Epidermal melanocyte (primary cell): ENCODE data around the gene GPR155.
A peak's percentile ranks its signal among the peaks of the same experiment; 100 is the strongest.
"Not testable (repeated sequence)": the region's sequence is repeated elsewhere in the genome, so short reads cannot be mapped to it uniquely, and the experiment has no call there.

Experiments
- DNase-seq: peaks from one replicate; pipeline ENCODE4 v3.0.0; 2011; ENCODE audit warnings: low spot score; ENCODE audit not compliant: insufficient read length

GPR155 gene

GRCh38 chr2:174492963-174493431 is 6.2 kb upstream of the GPR155 start:
- DNase-seq, result no peak

DNA sequence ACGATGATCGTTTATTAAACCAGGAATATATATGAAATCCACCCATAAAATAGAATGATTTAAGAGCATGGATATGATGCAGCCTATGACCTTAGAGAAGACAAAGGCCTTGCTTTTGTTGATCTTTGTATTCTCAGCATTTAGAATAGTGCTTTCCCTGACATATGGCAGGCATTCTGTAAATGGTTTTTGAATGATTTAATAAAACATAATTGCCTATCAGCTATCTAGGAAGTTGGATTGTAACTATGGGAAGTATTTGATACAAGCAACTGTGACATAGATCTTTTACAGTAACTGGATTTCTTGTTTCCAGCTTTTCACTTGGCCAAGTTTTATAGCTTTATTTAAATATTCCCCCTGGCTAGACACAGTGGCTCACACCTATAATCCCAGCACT is 5.1 kb upstream of the GPR155 start:
- DNase-seq, result no peak

DNA sequence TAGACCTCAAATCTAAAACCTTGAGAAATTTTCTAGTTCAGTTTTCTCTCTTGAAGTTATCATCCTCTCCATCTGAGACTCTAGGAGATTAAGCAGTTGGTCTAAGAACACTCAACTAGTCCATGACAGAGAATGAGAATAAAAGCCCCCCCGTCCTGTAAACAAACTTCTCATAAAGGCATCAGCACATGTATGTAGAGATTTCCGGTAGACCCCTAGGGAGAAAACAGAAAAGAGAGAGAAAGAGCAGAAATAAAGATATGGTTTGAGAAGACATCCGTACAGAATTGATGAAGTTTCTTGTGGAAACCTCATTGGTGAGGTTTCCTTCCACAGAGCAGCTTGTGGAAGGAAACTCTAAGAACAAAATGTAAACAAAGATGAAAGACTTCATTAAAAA is 3.2 kb upstream of the GPR155 start:
- no peak for DNase-seq

- DNase-seq, result not testable (repeated sequence)
Measured at GRCh38 chr2:174489520-174489919, 2.7 kb upstream of the GPR155 start.

DNA sequence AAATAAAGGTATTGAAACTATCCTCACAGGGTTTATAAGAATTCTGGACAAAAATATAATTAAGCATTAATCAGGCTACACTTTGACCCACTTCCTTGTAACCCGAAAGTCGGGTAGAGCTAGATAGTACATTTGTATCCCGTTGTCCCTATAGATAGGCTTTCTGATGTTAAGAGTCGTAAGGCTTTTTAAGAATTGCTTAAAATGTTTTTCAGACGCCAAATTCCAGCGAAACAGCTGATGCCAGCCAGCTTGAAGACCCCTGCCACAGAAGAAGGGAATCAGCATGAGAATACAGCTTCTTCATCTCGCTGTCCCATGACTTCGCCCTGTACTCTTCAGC is 962 bp upstream of the GPR155 start:
- DNase-seq, result no peak

DNA sequence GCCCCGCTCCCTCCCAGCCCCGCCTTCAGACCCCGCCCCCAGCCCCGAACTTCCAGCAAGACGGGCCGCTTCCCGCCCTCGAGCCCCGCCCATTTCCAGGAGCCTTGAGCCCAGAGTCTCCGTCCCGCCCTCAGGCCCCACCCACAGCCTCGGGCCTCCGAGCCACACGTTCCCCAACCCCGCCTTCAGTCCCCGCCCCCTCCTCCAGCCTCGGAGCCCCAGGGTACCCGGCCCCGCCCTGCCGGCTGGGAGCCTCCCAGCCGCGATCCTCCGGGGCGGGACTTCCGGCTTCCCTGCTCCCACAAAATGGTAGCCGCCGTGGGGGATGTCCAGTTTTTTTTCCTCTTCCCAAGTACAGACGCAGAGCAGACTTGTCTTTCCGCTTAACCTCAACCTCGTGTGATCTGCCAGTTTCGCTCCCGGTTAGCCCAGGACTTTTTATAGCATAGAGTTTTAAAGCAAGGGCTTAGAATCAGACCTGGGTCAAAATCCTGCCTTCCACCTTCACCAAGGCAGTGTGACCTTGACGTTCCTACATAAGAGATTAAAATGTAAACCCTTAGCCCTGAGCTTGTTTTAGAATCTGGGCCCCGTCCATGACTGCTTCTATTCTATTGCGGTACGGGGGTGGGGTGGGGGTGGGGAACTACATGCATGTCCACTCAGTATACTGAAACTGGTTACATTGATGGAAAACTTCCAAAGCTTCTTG is 435 bp upstream of the GPR155 start:
- peak; percentile 70 for DNase-seq

DNA sequence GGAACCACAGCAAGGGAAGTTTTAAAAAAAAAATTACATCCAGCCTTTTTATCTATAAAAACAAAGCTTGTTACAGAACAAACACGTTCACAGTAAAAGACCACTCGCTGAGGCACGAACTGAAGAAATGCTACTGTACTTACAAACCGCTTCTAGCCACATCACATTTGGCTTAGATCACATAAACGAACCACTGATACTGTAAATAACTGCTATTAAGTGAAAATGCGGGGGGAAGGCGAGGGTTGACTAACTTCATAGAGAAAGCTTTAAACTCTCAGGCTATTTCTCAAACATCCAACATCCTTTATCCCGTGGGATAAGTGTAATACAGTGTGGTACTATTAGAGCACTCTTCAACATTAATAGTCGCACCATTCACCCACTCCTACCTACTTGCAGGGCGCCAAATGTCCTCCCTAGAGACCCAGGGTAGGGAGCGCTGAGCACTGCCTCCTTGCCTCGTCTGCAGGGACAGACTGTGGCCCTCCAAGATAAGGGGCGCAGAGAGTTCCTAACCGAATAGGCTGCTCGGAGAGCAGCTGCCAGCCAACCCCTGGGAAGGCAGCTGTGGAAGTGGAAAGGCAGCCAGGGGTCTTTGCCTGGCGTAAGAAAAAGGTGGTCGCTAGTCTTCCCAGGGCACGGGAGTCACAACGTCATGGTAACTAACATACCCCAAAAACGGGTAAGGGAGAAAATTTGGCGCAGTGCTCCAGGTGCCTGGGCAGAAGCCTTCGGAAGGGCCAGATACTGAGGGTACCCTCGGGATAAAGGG is 854 bp downstream of the GPR155 start:
- no peak for DNase-seq

DNA sequence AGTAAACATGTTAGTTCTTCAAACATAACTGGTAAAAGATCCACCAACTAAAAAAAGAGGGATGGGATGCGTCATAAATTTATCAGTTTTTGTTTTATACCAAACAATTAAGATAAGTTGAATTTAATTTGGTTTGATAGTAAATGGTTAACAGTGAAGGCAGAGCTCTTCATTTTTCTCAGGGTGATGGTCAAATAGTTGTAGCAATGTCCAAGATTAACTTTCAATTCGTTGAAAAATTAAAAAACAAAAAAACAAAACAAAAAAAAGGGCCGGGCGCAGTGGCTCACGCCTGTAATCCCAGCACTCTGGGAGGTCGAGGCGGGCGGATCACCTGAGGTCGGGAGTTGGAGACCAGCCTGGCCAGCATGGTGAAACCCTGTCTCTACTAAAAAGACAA is 1.8 kb downstream of the GPR155 start:
- DNase-seq, result not testable (repeated sequence)

DNA sequence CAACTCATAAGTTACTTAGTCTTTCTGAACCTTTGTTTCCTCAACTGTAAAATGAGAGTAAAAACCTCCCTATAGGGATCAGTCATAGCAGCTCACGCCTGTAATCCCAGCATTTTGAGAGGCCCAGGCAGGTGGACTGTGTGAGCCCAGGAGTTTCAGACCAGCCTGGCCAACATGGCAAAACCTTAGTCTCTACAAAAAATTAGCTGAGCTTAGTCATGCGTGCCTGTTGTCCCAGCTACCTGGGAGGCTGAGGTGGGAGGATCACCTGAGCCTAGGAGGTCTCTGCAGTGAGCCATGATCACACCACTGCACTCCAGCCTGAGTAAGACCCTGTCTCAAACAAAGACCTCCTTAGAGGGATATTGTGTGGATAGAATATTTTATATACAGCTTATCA is 2.3 kb downstream of the GPR155 start:
- no peak for DNase-seq

- DNase-seq, result no peak
Measured at GRCh38 chr2:174482854-174483253, 4.0 kb downstream of the GPR155 start.

- no peak for DNase-seq
Measured at GRCh38 chr2:174477759-174478158, 9.1 kb downstream of the GPR155 start.

GRCh38 chr2:174473796-174474195 is 13.0 kb downstream of the GPR155 start:
- DNase-seq, result no peak

DNA sequence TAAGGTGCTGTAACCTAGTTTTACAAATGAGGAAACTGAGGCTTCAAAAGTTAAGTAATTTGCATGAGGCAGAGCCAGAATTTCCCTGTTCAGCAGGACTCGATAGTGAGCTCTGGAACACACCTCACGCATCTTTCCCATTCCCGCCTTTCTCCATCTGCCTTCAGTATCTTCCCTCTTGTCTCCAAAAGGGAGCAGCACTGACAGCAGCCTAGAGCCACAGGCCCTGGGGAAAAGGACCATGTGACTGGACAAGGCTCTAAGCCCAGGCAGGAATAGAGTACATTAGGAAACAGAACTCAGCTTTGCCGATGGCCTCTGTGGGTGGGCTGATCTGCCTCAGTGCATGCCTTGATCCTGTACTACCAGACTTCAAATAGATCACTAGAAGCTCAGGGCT is 21.5 kb downstream of the GPR155 start:
- no peak for DNase-seq

DNA sequence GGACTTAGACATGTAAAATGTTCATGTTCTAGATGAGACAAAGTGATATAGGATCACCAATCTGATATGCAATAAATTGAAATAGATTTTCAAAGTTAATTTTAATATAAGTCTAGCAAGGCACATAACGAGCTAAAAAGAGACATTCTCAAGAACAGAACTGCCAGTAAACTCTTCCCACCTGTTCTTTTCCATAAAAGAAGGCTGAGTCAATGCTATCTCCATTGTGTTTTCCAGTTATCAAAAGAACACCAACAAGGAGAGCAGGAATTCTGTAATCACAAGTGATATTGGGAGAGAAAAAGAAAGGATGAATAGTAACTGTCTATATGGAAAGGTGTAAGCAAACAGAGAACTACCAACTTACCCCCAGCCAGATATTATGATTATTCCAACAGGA is 25.6 kb downstream of the GPR155 start:
- DNase-seq, result no peak

GRCh38 chr2:174454566-174454965 is 32.3 kb downstream of the GPR155 start:
- DNase-seq, result no peak

- no peak for DNase-seq
Measured at GRCh38 chr2:174450021-174450816, 36.6 kb downstream of the GPR155 start.

DNA sequence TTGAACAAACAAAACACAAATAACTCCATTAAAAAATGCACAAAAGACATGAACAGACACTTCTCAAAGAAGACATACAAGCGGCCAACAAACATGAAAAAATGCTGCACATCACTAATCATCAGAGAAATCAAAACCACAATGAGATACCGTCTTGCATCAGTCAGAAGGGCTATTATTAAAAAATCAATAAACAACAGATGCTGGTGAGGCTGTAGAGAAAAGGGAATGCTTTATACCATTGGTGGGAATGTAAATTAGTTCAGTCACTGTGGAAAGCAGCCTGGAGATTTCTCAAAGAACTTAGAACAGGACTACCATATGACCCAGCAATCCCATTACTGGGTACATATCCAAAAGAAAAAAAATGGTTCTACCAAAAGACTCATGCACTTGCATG is 37.8 kb downstream of the GPR155 start:
- no peak for DNase-seq

DNA sequence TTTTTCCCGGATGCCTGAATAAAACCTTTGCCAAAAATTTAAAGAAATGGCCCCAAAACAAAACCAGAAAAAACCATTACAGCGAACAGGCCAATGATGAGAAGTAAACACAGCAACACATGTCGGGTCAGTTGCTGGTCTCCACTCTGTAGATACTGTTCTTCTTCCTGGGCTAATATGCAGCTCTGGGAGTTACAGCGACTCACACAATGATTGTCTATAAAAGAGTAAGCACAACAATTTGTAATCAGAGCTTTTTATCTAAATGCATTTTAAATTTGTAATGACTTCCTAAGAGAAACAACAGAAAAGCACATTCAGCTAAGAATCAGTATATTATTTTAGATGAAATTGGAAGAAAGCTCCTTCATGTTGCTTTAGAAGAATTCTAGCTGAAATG is 40.3 kb downstream of the GPR155 start:
- no peak for DNase-seq

DNA sequence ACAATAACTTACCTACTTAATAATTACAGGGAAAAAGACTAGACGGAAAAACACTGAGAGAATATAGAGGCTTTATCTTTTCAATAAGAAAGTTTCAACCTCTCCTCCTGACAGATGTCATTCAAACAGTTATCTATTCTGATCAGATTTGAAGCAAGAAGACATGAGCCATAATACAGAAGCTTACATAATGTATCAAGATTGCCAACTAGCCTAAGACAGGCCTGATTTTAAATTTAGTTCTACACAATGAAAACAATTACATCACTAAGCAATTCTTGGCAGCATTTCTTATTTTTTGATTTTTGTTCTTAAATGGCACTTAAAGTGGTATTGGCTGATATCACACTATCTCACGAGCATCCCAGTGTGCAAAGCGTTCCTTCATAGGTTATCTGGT is 41.6 kb downstream of the GPR155 start:
- DNase-seq, result no peak

GRCh38 chr2:174444761-174445160 is 42.1 kb downstream of the GPR155 start:
- no peak for DNase-seq

- DNase-seq, result peak; percentile 24
Measured at GRCh38 chr2:174442546-174443510, 44.0 kb downstream of the GPR155 start.
